Astrocyte (in vitro differentiated cells and primary cell): Measurements from ENCODE around the gene PASK. TPM values are rescaled to one million over a fixed set of nuclear protein-coding genes. Genes with fewer than 3 reads are reported as not detected.

Source experiments
- DNase-seq: peaks from one replicate; pipeline ENCODE4 v3.0.0-alpha.2; 2010; ENCODE audit warnings: low read depth
- FAIRE-seq: peaks from 2 replicates; lab custom pipeline; 2011; peaks lifted over from hg19 to GRCh38; lab: Jason Lieb, UNC
- H2AFZ ChIP-seq: 2 replicates; pipeline ENCODE4 v1.6.0; 2012; ENCODE audit warnings: low read depth, low read length, inconsistent platforms
- H3K27ac ChIP-seq: 2 replicates; pipeline ENCODE4 v1.5.1; 2011; ENCODE audit warnings: low read depth, low read length, inconsistent platforms
- H3K27me3 ChIP-seq: 2 replicates; pipeline ENCODE4 v1.6.0; 2011; ENCODE audit warnings: low read length, inconsistent platforms; ENCODE audit not compliant: insufficient read depth
- H3K36me3 ChIP-seq: 2 replicates; pipeline ENCODE4 v1.5.1; 2011; ENCODE audit warnings: low read length, inconsistent platforms; ENCODE audit not compliant: insufficient read depth
- H3K4me1 ChIP-seq: 2 replicates; pipeline ENCODE4 v1.5.1; 2011; ENCODE audit warnings: low read length, inconsistent platforms; ENCODE audit not compliant: insufficient read depth
- H3K4me2 ChIP-seq: 2 replicates; pipeline ENCODE4 v1.6.0; 2012; ENCODE audit warnings: low read length, inconsistent platforms
- H3K4me3 ChIP-seq: 2 replicates; pipeline ENCODE4 v1.5.1; 2011; ENCODE audit warnings: low read depth, mild to moderate bottlenecking, low read length, inconsistent platforms; ENCODE audit not compliant: insufficient read depth
- H3K79me2 ChIP-seq: 2 replicates; pipeline ENCODE4 v1.6.0; 2012; ENCODE audit warnings: mild to moderate bottlenecking, low read length, inconsistent platforms; ENCODE audit not compliant: insufficient read depth
- H3K9ac ChIP-seq: 2 replicates; pipeline ENCODE4 v1.6.0; 2012; ENCODE audit warnings: mild to moderate bottlenecking, low read length, inconsistent platforms
- H3K9me3 ChIP-seq: 2 replicates; pipeline ENCODE4 v1.5.1; 2012; ENCODE audit warnings: low read depth, mild to moderate bottlenecking, low read length, inconsistent platforms; ENCODE audit not compliant: insufficient read depth
- H4K20me1 ChIP-seq: 2 replicates; pipeline ENCODE4 v1.6.0; 2012; ENCODE audit warnings: low read length, inconsistent platforms; ENCODE audit not compliant: insufficient read depth
- H3K27ac Mint-ChIP-seq: one replicate; pipeline ENCODE4 v1.8.0; 2021; ENCODE audit warnings: mild to moderate bottlenecking, mixed read lengths; ENCODE audit not compliant: unreplicated experiment
- H3K27me3 Mint-ChIP-seq: one replicate; pipeline ENCODE4 v1.8.0; 2021; ENCODE audit warnings: low read depth, mixed read lengths; ENCODE audit not compliant: unreplicated experiment
- H3K36me3 Mint-ChIP-seq: one replicate; pipeline ENCODE4 v1.8.0; 2021; ENCODE audit warnings: low read depth, mixed read lengths; ENCODE audit not compliant: unreplicated experiment
- H3K4me1 Mint-ChIP-seq: one replicate; pipeline ENCODE4 v1.8.0; 2021; ENCODE audit warnings: low read depth, mixed read lengths; ENCODE audit not compliant: unreplicated experiment
- H3K4me3 Mint-ChIP-seq: one replicate; pipeline ENCODE4 v1.8.0; 2021; ENCODE audit warnings: mild to moderate bottlenecking, moderate library complexity, mixed read lengths; ENCODE audit not compliant: unreplicated experiment
- H3K9me3 Mint-ChIP-seq: one replicate; pipeline ENCODE4 v1.8.0; 2021; ENCODE audit warnings: mild to moderate bottlenecking, mixed read lengths; ENCODE audit not compliant: unreplicated experiment
- EZH2 ChIP-seq: IDR thresholded peaks from 2 replicates; pipeline ENCODE4 v1.6.1; 2012; ENCODE audit warnings: mild to moderate bottlenecking, low read length, inconsistent platforms; ENCODE audit not compliant: insufficient read depth
- total RNA-seq: library from RNA; stranded (reverse); gene quantifications from 2 replicates; pipeline ENCODE4 v1.2.1, GENCODE V29; 2021
- TF ChIP-seq, protein P1 (sequence below): IDR thresholded peaks from 2 replicates; pipeline ENCODE4 v1.5.1; 2011; ENCODE audit warnings: low read depth, mild to moderate bottlenecking, inconsistent platforms, low read length, moderate library complexity; ENCODE audit not compliant: insufficient read depth

Gene PASK
- total RNA-seq, 1 donor from 2014 or later: 8.0 TPM

DNA sequence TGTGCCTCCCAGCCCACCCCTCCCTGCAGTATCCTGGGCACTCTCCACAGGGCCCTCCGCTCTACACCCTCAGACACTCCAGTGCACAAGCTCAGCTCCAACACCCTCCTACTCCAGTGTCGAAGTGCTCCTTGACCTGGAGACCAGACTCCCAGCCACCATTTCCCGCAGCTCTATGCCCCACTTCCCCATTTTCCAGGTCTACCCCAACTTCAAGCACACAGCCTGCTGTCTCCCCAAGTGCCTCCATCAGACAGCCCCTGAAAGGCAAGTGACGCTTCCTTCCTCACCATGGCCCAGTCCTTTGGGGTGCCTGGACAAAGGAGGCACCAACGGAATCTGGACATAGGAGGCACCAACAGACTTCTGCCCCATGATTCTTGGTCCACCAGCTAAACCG, 7.2 kb downstream of the PASK start:
- no peaks in the 10 kb centered on the region for H3K27me3 ChIP-seq
- no peaks in the 10 kb centered on the region for H4K20me1 ChIP-seq
- FAIRE-seq: no peak
- no peak for DNase-seq
- TF ChIP-seq EZH2: no peak
- TF ChIP-seq, protein P1, sequence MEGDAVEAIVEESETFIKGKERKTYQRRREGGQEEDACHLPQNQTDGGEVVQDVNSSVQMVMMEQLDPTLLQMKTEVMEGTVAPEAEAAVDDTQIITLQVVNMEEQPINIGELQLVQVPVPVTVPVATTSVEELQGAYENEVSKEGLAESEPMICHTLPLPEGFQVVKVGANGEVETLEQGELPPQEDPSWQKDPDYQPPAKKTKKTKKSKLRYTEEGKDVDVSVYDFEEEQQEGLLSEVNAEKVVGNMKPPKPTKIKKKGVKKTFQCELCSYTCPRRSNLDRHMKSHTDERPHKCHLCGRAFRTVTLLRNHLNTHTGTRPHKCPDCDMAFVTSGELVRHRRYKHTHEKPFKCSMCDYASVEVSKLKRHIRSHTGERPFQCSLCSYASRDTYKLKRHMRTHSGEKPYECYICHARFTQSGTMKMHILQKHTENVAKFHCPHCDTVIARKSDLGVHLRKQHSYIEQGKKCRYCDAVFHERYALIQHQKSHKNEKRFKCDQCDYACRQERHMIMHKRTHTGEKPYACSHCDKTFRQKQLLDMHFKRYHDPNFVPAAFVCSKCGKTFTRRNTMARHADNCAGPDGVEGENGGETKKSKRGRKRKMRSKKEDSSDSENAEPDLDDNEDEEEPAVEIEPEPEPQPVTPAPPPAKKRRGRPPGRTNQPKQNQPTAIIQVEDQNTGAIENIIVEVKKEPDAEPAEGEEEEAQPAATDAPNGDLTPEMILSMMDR: no peak
- no peak overlapping the region for H3K4me2 ChIP-seq
- no peak overlapping the region for H3K4me3 Mint-ChIP-seq
- peaks cover 17% of the 10 kb centered on the region for H3K27me3 Mint-ChIP-seq
- no peak overlapping the region for H3K27ac ChIP-seq
- no peaks in the 10 kb centered on the region for H3K79me2 ChIP-seq
- no peak overlapping the region for H3K9ac ChIP-seq
- no peaks in the 10 kb centered on the region for H3K9me3 Mint-ChIP-seq
- H3K9me3 ChIP-seq: no peaks in the 10 kb centered on the region
- H3K27ac Mint-ChIP-seq: no peak overlapping the region
- H3K36me3 Mint-ChIP-seq: peaks cover 5% of the 10 kb centered on the region
- H3K4me1 ChIP-seq: no peaks in the 10 kb centered on the region
- H3K4me1 Mint-ChIP-seq: peaks cover 4% of the 10 kb centered on the region
- H2AFZ ChIP-seq: no peak overlapping the region
- no peak overlapping the region for H3K4me3 ChIP-seq
- H3K36me3 ChIP-seq: no peaks in the 10 kb centered on the region

DNA sequence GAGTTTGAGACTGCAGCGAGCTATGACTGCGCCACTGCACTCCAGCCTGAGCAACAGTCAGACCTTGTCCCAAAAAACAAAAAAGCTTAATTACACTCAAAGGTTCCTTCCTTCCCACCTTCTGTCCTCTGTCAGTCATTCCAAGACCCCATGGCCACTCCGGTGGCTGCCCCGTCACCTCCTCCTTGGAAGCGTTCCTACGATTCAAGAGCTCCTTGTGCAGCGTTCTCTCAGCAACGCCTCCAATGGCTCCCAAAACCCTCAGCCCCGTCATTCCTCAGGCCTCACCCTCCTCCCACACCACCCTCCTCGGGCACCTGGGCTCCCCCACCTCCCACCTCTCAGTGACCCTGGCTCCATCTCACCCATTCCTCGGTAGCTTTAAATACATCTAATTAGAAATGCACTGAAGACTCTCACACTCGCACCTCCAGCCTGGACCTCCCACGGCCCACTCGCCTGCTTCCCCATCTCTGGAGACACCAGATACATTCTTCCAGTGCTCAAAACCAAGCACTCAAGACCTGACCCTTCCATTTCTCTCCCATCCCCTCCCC, 8.0 kb downstream of the PASK start:
- Histone ChIP-seq H3K27ac (no peak overlapping the region), H3K27me3 (no peaks in the 10 kb centered on the region), H3K9me3 (no peaks in the 10 kb centered on the region), H3K79me2 (no peaks in the 10 kb centered on the region), H3K4me3 (no peak overlapping the region), H3K4me1 (no peaks in the 10 kb centered on the region), H4K20me1 (no peaks in the 10 kb centered on the region), H2AFZ (no peak overlapping the region), H3K9ac (no peak overlapping the region), H3K4me2 (no peak overlapping the region), H3K36me3 (no peaks in the 10 kb centered on the region)
- TF ChIP-seq, protein P1: no peak
- TF ChIP-seq EZH2: no peak
- H3K4me3 Mint-ChIP-seq: no peak overlapping the region
- DNase-seq: no peak
- no peaks in the 10 kb centered on the region for H3K9me3 Mint-ChIP-seq
- peaks cover 4% of the 10 kb centered on the region for H3K4me1 Mint-ChIP-seq
- peaks cover 17% of the 10 kb centered on the region for H3K27me3 Mint-ChIP-seq
- peaks cover 5% of the 10 kb centered on the region for H3K36me3 Mint-ChIP-seq
- H3K27ac Mint-ChIP-seq: no peak overlapping the region
- no peak for FAIRE-seq

DNA sequence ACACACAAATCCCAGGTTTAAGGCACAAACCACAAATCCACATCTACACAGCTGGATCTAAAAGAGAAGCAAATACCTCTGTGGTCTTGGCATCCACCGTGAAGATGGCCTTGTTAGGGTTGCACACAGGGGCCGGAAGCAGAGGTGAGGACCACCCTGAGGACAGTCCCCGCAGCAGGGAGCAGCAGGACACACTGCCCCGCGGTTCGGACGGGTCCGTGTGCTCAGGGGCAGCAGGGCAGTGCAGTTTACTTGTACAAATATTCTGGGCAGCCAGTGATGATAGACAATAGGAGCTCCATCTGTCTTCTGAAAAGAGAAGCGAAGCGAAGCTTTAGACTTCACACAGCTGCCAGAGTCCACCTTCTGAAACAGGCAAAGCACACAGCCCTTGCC, 8.8 kb downstream of the PASK start:
- H3K36me3 Mint-ChIP-seq: peaks cover 5% of the 10 kb centered on the region
- FAIRE-seq: no peak

More for the DNA sequence above, 8.8 kb downstream of the PASK start:
- H3K4me1 ChIP-seq: no peaks in the 10 kb centered on the region
- no peak for DNase-seq
- no peak overlapping the region for H3K4me3 ChIP-seq
- no peaks in the 10 kb centered on the region for H3K36me3 ChIP-seq
- no peaks in the 10 kb centered on the region for H3K27me3 ChIP-seq
- peaks cover 24% of the 10 kb centered on the region for H3K27me3 Mint-ChIP-seq
- no peak overlapping the region for H3K27ac ChIP-seq
- H3K4me3 Mint-ChIP-seq: no peak overlapping the region
- H4K20me1 ChIP-seq: no peaks in the 10 kb centered on the region
- H2AFZ ChIP-seq: no peak overlapping the region
- no peaks in the 10 kb centered on the region for H3K9me3 ChIP-seq
- H3K4me1 Mint-ChIP-seq: peaks cover 4% of the 10 kb centered on the region
- no peak overlapping the region for H3K27ac Mint-ChIP-seq
- H3K9me3 Mint-ChIP-seq: no peaks in the 10 kb centered on the region
- H3K9ac ChIP-seq: no peak overlapping the region
- H3K4me2 ChIP-seq: no peak overlapping the region
- H3K79me2 ChIP-seq: no peaks in the 10 kb centered on the region
- TF ChIP-seq, protein P1: no peak
- TF ChIP-seq EZH2: no peak
